Activated naive CD8-positive, alpha-beta T cell treated with anti-CD3 and anti-CD28 coated beads, Interleukin-2, amount 50 U/mL, for 24 hours (primary cell): ENCODE measurements around the gene CLRN2.

Experiments used
- ATAC-seq: fragments of 150-1000 bp; cut with Tn5 transposase; one replicate; pipeline ENCODE4 v1.10.0; 2021
- DNase-seq: peaks from one replicate; pipeline ENCODE4 v3.0.0; 2021
- H3K27ac Mint-ChIP-seq: one replicate; pipeline ENCODE4 v1.8.0; 2021; ENCODE audit warnings: mild to moderate bottlenecking, mixed read lengths
- H3K27me3 Mint-ChIP-seq: one replicate; pipeline ENCODE4 v1.8.0; 2021; ENCODE audit warnings: mixed read lengths
- H3K36me3 Mint-ChIP-seq: one replicate; pipeline ENCODE4 v1.8.0; 2021; ENCODE audit warnings: low read depth, mixed read lengths
- H3K4me1 Mint-ChIP-seq: one replicate; pipeline ENCODE4 v1.8.0; 2021; ENCODE audit warnings: mixed read lengths
- H3K4me3 Mint-ChIP-seq: one replicate; pipeline ENCODE4 v1.8.0; 2021; ENCODE audit warnings: mild to moderate bottlenecking, moderate library complexity, mixed read lengths
- H3K9me3 Mint-ChIP-seq: one replicate; pipeline ENCODE4 v1.8.0; 2021; ENCODE audit warnings: mixed read lengths

Gene CLRN2

GRCh38 chr4:17546222-17546621 lies 31.3 kb downstream of the CLRN2 start:
- Mint-ChIP-seq H3K27me3 (peaks cover 9% of the 10 kb centered on the region), H3K36me3 (no peaks in the 10 kb centered on the region), H3K27ac (no peak overlapping the region), H3K9me3 (no peaks in the 10 kb centered on the region), H3K4me3 (no peak overlapping the region), H3K4me1 (peaks cover 6% of the 10 kb centered on the region)
- DNase-seq: no peak
- ATAC-seq: no peak

- H3K4me3 Mint-ChIP-seq: no peak overlapping the region
- H3K27me3 Mint-ChIP-seq: peaks cover 9% of the 10 kb centered on the region
- peaks cover 6% of the 10 kb centered on the region for H3K4me1 Mint-ChIP-seq
- H3K9me3 Mint-ChIP-seq: no peaks in the 10 kb centered on the region
- DNase-seq (no peak), ATAC-seq (no peak)
- H3K36me3 Mint-ChIP-seq: no peaks in the 10 kb centered on the region
- H3K27ac Mint-ChIP-seq: no peak overlapping the region
Observed at GRCh38 chr4:17546678-17547077, 31.7 kb downstream of the CLRN2 start.

GRCh38 chr4:17550549-17550948 lies 35.6 kb downstream of the CLRN2 start:
- ATAC-seq (no peak), DNase-seq (no peak)
- Mint-ChIP-seq H3K27ac (no peak overlapping the region), H3K4me3 (no peak overlapping the region), H3K4me1 (peaks cover 6% of the 10 kb centered on the region), H3K27me3 (peaks cover 7% of the 10 kb centered on the region), H3K9me3 (no peaks in the 10 kb centered on the region), H3K36me3 (no peaks in the 10 kb centered on the region)

- Mint-ChIP-seq H3K27me3 (peaks cover 7% of the 10 kb centered on the region), H3K27ac (no peak overlapping the region), H3K4me3 (no peak overlapping the region), H3K4me1 (peaks cover 6% of the 10 kb centered on the region), H3K36me3 (no peaks in the 10 kb centered on the region), H3K9me3 (no peaks in the 10 kb centered on the region)
- DNase-seq (no peak), ATAC-seq (no peak)
Observed at GRCh38 chr4:17552427-17552826, 37.5 kb downstream of the CLRN2 start.

GRCh38 chr4:17554568-17554967 lies 39.6 kb downstream of the CLRN2 start:
- Mint-ChIP-seq H3K4me3 (no peak overlapping the region), H3K27me3 (peaks cover 7% of the 10 kb centered on the region), H3K36me3 (no peaks in the 10 kb centered on the region), H3K27ac (no peak overlapping the region), H3K9me3 (no peaks in the 10 kb centered on the region), H3K4me1 (no peaks in the 10 kb centered on the region)
- ATAC-seq: no peak
- no peak for DNase-seq

- no peak for ATAC-seq
- no peaks in the 10 kb centered on the region for H3K9me3 Mint-ChIP-seq
- no peak overlapping the region for H3K4me3 Mint-ChIP-seq
- peaks cover 6% of the 10 kb centered on the region for H3K27me3 Mint-ChIP-seq
- DNase-seq: no peak
- no peaks in the 10 kb centered on the region for H3K36me3 Mint-ChIP-seq
- no peaks in the 10 kb centered on the region for H3K4me1 Mint-ChIP-seq
- no peak overlapping the region for H3K27ac Mint-ChIP-seq
Observed at GRCh38 chr4:17556498-17556897, 41.5 kb downstream of the CLRN2 start.

- H3K27me3 Mint-ChIP-seq: peaks cover 5% of the 10 kb centered on the region
- no peaks in the 10 kb centered on the region for H3K4me1 Mint-ChIP-seq
- H3K27ac Mint-ChIP-seq: no peak overlapping the region
- H3K4me3 Mint-ChIP-seq: no peak overlapping the region
- H3K36me3 Mint-ChIP-seq: no peaks in the 10 kb centered on the region
- H3K9me3 Mint-ChIP-seq: no peaks in the 10 kb centered on the region
- ATAC-seq (no peak), DNase-seq (no peak)
Observed at GRCh38 chr4:17557880-17558279, 42.9 kb downstream of the CLRN2 start.

- peaks cover 5% of the 10 kb centered on the region for H3K27me3 Mint-ChIP-seq
- H3K27ac Mint-ChIP-seq: no peak overlapping the region
- H3K4me3 Mint-ChIP-seq: no peak overlapping the region
- ATAC-seq (no peak), DNase-seq (no peak)
- no peaks in the 10 kb centered on the region for H3K4me1 Mint-ChIP-seq
- no peaks in the 10 kb centered on the region for H3K36me3 Mint-ChIP-seq
- H3K9me3 Mint-ChIP-seq: no peaks in the 10 kb centered on the region
Observed at GRCh38 chr4:17558941-17559708, 44.2 kb downstream of the CLRN2 start.

- H3K27ac Mint-ChIP-seq: no peak overlapping the region
- H3K36me3 Mint-ChIP-seq: no peaks in the 10 kb centered on the region
- no peak for DNase-seq
- no peaks in the 10 kb centered on the region for H3K9me3 Mint-ChIP-seq
- no peaks in the 10 kb centered on the region for H3K4me1 Mint-ChIP-seq
- H3K4me3 Mint-ChIP-seq: no peak overlapping the region
- ATAC-seq: no peak
- H3K27me3 Mint-ChIP-seq: peaks cover 5% of the 10 kb centered on the region
Observed at GRCh38 chr4:17559709-17560048, 44.7 kb downstream of the CLRN2 start.

- no peaks in the 10 kb centered on the region for H3K36me3 Mint-ChIP-seq
- H3K4me1 Mint-ChIP-seq: no peaks in the 10 kb centered on the region
- no peaks in the 10 kb centered on the region for H3K9me3 Mint-ChIP-seq
Observed at GRCh38 chr4:17560065-17560673, 45.2 kb downstream of the CLRN2 start.

GRCh38 chr4:17561195-17561909 lies 46.4 kb downstream of the CLRN2 start:
- ATAC-seq (no peak), DNase-seq (no peak)
- no peaks in the 10 kb centered on the region for H3K36me3 Mint-ChIP-seq
- no peak overlapping the region for H3K4me3 Mint-ChIP-seq
- peaks cover 2% of the 10 kb centered on the region for H3K27me3 Mint-ChIP-seq
- H3K4me1 Mint-ChIP-seq: no peaks in the 10 kb centered on the region
- H3K27ac Mint-ChIP-seq: no peak overlapping the region
- H3K9me3 Mint-ChIP-seq: no peaks in the 10 kb centered on the region

More at GRCh38 chr4:17560065-17560673, 45.2 kb downstream of the CLRN2 start:
- Mint-ChIP-seq H3K27me3 (peaks cover 2% of the 10 kb centered on the region), H3K4me3 (no peak overlapping the region), H3K27ac (no peak overlapping the region)
- DNase-seq (no peak), ATAC-seq (no peak)

GRCh38 chr4:17562157-17562556 lies 47.2 kb downstream of the CLRN2 start:
- ATAC-seq: peak; percentile 28
- H3K27me3 Mint-ChIP-seq: peaks cover 2% of the 10 kb centered on the region
- no peaks in the 10 kb centered on the region for H3K9me3 Mint-ChIP-seq
- H3K4me1 Mint-ChIP-seq: no peaks in the 10 kb centered on the region
- DNase-seq: no peak
- no peaks in the 10 kb centered on the region for H3K36me3 Mint-ChIP-seq
- H3K4me3 Mint-ChIP-seq: no peak overlapping the region
- H3K27ac Mint-ChIP-seq: no peak overlapping the region

GRCh38 chr4:17565846-17566245 lies 50.9 kb downstream of the CLRN2 start:
- Mint-ChIP-seq H3K27ac (no peak overlapping the region), H3K27me3 (no peaks in the 10 kb centered on the region), H3K4me1 (no peaks in the 10 kb centered on the region), H3K4me3 (no peak overlapping the region), H3K9me3 (no peaks in the 10 kb centered on the region), H3K36me3 (no peaks in the 10 kb centered on the region)
- no peak for ATAC-seq
- DNase-seq: no peak

- ATAC-seq (no peak), DNase-seq (no peak)
- no peak overlapping the region for H3K27ac Mint-ChIP-seq
- H3K36me3 Mint-ChIP-seq: no peaks in the 10 kb centered on the region
- H3K9me3 Mint-ChIP-seq: no peaks in the 10 kb centered on the region
- H3K4me1 Mint-ChIP-seq: no peaks in the 10 kb centered on the region
- no peaks in the 10 kb centered on the region for H3K27me3 Mint-ChIP-seq
- H3K4me3 Mint-ChIP-seq: no peak overlapping the region
Observed at GRCh38 chr4:17567271-17567670, 52.3 kb downstream of the CLRN2 start.

- Mint-ChIP-seq H3K9me3 (no peaks in the 10 kb centered on the region), H3K4me3 (no peak overlapping the region), H3K27ac (no peak overlapping the region), H3K36me3 (peaks cover 11% of the 10 kb centered on the region), H3K4me1 (peaks cover 10% of the 10 kb centered on the region), H3K27me3 (no peaks in the 10 kb centered on the region)
- no peak for DNase-seq
- ATAC-seq: no peak
Observed at GRCh38 chr4:17574206-17574605, 59.2 kb downstream of the CLRN2 start.
